ENCODE measurements around the gene TSPAN9.

DNA sequence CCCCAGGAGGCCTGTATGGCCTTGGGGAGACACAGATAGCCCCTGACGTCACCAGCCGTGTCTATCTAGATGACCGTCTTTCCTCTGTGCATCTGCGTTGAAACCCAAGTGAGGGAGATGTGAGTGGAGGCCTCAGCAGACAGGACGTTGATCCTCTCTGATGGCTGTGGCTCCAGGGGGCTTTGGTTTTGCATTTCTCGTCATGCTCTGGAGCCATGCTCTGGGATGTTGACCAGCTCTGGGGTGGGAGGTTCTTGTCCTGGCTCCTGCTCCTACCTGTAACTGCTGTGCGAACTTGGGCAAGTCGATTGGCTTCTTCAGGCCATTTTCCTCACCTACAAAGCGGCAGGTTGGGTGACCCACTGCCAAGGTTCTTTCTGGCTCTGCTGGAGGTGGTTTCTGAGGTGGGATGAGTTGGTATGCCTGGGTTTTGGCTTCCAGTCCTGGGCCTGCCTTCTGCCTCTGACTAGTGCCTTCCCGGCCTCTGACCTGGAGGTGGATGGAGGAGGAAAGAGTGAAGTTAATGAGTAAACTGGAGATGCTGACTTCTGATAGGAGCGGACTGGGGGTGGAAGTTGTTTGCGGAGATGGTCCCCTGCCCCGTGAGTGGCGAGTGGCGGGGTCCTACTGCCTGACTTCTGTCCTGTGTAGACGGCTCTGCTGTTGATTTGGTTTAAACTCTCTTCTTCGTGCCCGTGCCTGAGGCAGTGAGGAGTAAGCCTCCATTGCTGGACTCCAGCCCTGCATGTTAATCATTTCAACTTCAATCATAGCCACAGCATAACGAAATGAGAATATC is 8.4 kb downstream of the TSPAN9 start:
- TF ChIP-seq, protein P1, sequence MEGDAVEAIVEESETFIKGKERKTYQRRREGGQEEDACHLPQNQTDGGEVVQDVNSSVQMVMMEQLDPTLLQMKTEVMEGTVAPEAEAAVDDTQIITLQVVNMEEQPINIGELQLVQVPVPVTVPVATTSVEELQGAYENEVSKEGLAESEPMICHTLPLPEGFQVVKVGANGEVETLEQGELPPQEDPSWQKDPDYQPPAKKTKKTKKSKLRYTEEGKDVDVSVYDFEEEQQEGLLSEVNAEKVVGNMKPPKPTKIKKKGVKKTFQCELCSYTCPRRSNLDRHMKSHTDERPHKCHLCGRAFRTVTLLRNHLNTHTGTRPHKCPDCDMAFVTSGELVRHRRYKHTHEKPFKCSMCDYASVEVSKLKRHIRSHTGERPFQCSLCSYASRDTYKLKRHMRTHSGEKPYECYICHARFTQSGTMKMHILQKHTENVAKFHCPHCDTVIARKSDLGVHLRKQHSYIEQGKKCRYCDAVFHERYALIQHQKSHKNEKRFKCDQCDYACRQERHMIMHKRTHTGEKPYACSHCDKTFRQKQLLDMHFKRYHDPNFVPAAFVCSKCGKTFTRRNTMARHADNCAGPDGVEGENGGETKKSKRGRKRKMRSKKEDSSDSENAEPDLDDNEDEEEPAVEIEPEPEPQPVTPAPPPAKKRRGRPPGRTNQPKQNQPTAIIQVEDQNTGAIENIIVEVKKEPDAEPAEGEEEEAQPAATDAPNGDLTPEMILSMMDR (conservative IDR thresholded peaks at IDR 0.05; ENCODE audit: low read depth, low read length): no peak
- TF ChIP-seq EZH2 (IDR thresholded peaks at IDR 0.05; ENCODE audit: borderline replicate concordance, low read depth, low read length, poor library complexity, severe bottlenecking): no peak
